KMS-11 (cell line): Measurements from ENCODE around the gene FLT4.

Experiments used
- H2AFZ ChIP-seq: fragments of 200-600 bp; sonication (generic); 2 replicates; pipeline ENCODE4 v1.6.1; 2016; ENCODE audit warnings: antibody characterized with exemption, mixed run types, low read depth
- H3K27ac ChIP-seq: fragments of 200-600 bp; sonication (generic); 2 replicates; pipeline ENCODE4 v1.6.1; 2016; ENCODE audit warnings: mild to moderate bottlenecking, mixed run types
- H3K27me3 ChIP-seq: fragments of 200-600 bp; sonication (generic); 2 replicates; pipeline ENCODE4 v1.6.1; 2017; ENCODE audit warnings: mild to moderate bottlenecking, low read depth, mixed run types, moderate library complexity; ENCODE audit not compliant: insufficient read depth
- H3K36me3 ChIP-seq: fragments of 200-600 bp; sonication (generic); 2 replicates; pipeline ENCODE4 v1.6.1; 2017; ENCODE audit warnings: mild to moderate bottlenecking, mixed run types; ENCODE audit not compliant: insufficient read depth
- H3K4me1 ChIP-seq: fragments of 200-600 bp; sonication (generic); 2 replicates; pipeline ENCODE4 v1.6.1; 2016; ENCODE audit warnings: mild to moderate bottlenecking, low read depth, mixed run types; ENCODE audit not compliant: poor library complexity, severe bottlenecking
- H3K4me2 ChIP-seq: fragments of 200-600 bp; sonication (generic); 2 replicates; pipeline ENCODE4 v1.7.0; 2016; ENCODE audit warnings: mild to moderate bottlenecking, mixed run types
- H3K4me3 ChIP-seq: fragments of 200-600 bp; sonication (generic); IDR thresholded peaks from 2 replicates; pipeline ENCODE4 v1.6.1; 2017; ENCODE audit warnings: low read depth, low read length, mixed read lengths; ENCODE audit not compliant: insufficient read depth
- H3K79me2 ChIP-seq: fragments of 200-600 bp; sonication (generic); 2 replicates; pipeline ENCODE4 v1.6.1; 2016; ENCODE audit warnings: low read depth, mixed run types; ENCODE audit not compliant: insufficient read depth
- H3K9ac ChIP-seq: fragments of 200-600 bp; sonication (generic); 2 replicates; pipeline ENCODE4 v1.6.1; 2016; ENCODE audit warnings: mild to moderate bottlenecking, mixed run types
- H4K20me1 ChIP-seq: fragments of 200-600 bp; sonication (generic); 2 replicates; pipeline ENCODE4 v1.6.1; 2016; ENCODE audit warnings: mild to moderate bottlenecking, mixed run types; ENCODE audit not compliant: insufficient read depth
- CTCF ChIP-seq: fragments of 200-600 bp; sonication (generic); conservative IDR thresholded peaks from 2 replicates; pipeline ENCODE4 v1.6.1; 2017; ENCODE audit warnings: low read depth, mild to moderate bottlenecking, antibody characterized with exemption, low read length, moderate library complexity, mixed read lengths

FLT4 gene

GRCh38 chr5:180648658-180649296 is 623 bp downstream of the FLT4 start:
- H3K36me3 ChIP-seq = no peaks in the 10 kb centered on the region
- H3K4me1 ChIP-seq = no peaks in the 10 kb centered on the region
- no peak overlapping the region for H3K4me3 ChIP-seq
- no peak overlapping the region for H3K27ac ChIP-seq
- 0 out of 2 replicates have a peak, but pooled peaks cover 5% of the 10 kb centered on the region for H3K27me3 ChIP-seq
- no peak overlapping the region for H3K9ac ChIP-seq
- H3K79me2 ChIP-seq = no peaks in the 10 kb centered on the region
- no peaks in the 10 kb centered on the region for H4K20me1 ChIP-seq
- H3K4me2 ChIP-seq = no peak overlapping the region
- no peak overlapping the region for H2AFZ ChIP-seq
- no peak for TF ChIP-seq CTCF

- Histone ChIP-seq H3K4me3 (no peak overlapping the region), H3K27me3 (0 out of 2 replicates have a peak, but pooled peaks cover 5% of the 10 kb centered on the region)
These were observed 1.4 kb downstream of the FLT4 start for GRCh38 chr5:180647941-180648500.

GRCh38 chr5:180647465-180647864 is 1.9 kb downstream of the FLT4 start:
- no peaks in the 10 kb centered on the region for H3K4me1 ChIP-seq
- H3K79me2 ChIP-seq = no peaks in the 10 kb centered on the region
- no peak overlapping the region for H3K4me3 ChIP-seq
- no peaks in the 10 kb centered on the region for H3K36me3 ChIP-seq
- no peak overlapping the region for H3K4me2 ChIP-seq
- 0 out of 2 replicates have a peak, but pooled peaks cover 5% of the 10 kb centered on the region for H3K27me3 ChIP-seq
- no peak overlapping the region for H3K9ac ChIP-seq
- TF ChIP-seq CTCF = no peak
- no peak overlapping the region for H2AFZ ChIP-seq
- H4K20me1 ChIP-seq = no peaks in the 10 kb centered on the region
- H3K27ac ChIP-seq = no peak overlapping the region

More at GRCh38 chr5:180647941-180648500, 1.4 kb downstream of the FLT4 start:
- Histone ChIP-seq H3K79me2 (no peaks in the 10 kb centered on the region), H2AFZ (no peak overlapping the region), H3K4me1 (no peaks in the 10 kb centered on the region), H3K27ac (no peak overlapping the region), H3K36me3 (no peaks in the 10 kb centered on the region), H3K4me2 (no peak overlapping the region), H3K9ac (no peak overlapping the region), H4K20me1 (no peaks in the 10 kb centered on the region)
- TF ChIP-seq CTCF = no peak

- no peak overlapping the region for H3K4me2 ChIP-seq
- no peaks in the 10 kb centered on the region for H3K36me3 ChIP-seq
- H2AFZ ChIP-seq = no peak overlapping the region
- H4K20me1 ChIP-seq = no peaks in the 10 kb centered on the region
- 0 out of 2 replicates have a peak, but pooled peaks cover 5% of the 10 kb centered on the region for H3K27me3 ChIP-seq
- no peaks in the 10 kb centered on the region for H3K79me2 ChIP-seq
- H3K4me3 ChIP-seq = no peak overlapping the region
- H3K4me1 ChIP-seq = no peaks in the 10 kb centered on the region
- H3K9ac ChIP-seq = no peak overlapping the region
- TF ChIP-seq CTCF = no peak
- no peak overlapping the region for H3K27ac ChIP-seq
These were observed 2.5 kb downstream of the FLT4 start for GRCh38 chr5:180646963-180647305.
